Endothelial cell (in vitro differentiated cells): Measurements from ENCODE around the gene ZNF536. TPM values are rescaled to one million over a fixed set of nuclear protein-coding genes. Genes with fewer than 3 reads are reported as not detected.

ENCODE experiments used
- DNase-seq: peaks from one replicate; pipeline ENCODE4 v3.0.0; 2021; ENCODE audit warnings: low spot score
- H3K27ac Mint-ChIP-seq: one replicate; pipeline ENCODE4 v1.8.0; 2021; ENCODE audit warnings: mixed read lengths, inconsistent platforms; ENCODE audit not compliant: unreplicated experiment
- H3K27me3 Mint-ChIP-seq: one replicate; pipeline ENCODE4 v1.8.0; 2021; ENCODE audit warnings: mild to moderate bottlenecking, moderate library complexity, mixed read lengths, inconsistent platforms; ENCODE audit not compliant: unreplicated experiment
- H3K36me3 Mint-ChIP-seq: one replicate; pipeline ENCODE4 v1.8.0; 2021; ENCODE audit warnings: mild to moderate bottlenecking, low read depth, mixed read lengths, inconsistent platforms; ENCODE audit not compliant: unreplicated experiment
- H3K4me1 Mint-ChIP-seq: one replicate; pipeline ENCODE4 v1.8.0; 2021; ENCODE audit warnings: mild to moderate bottlenecking, mixed read lengths, inconsistent platforms; ENCODE audit not compliant: unreplicated experiment
- H3K4me3 Mint-ChIP-seq: one replicate; pipeline ENCODE4 v1.8.0; 2021; ENCODE audit warnings: mild to moderate bottlenecking, mixed read lengths, inconsistent platforms; ENCODE audit not compliant: unreplicated experiment
- H3K9me3 Mint-ChIP-seq: one replicate; pipeline ENCODE4 v1.8.0; 2021; ENCODE audit warnings: mixed read lengths, inconsistent platforms; ENCODE audit not compliant: unreplicated experiment
- CTCF ChIP-seq: fragments of 200-600 bp; sonication (generic); IDR thresholded peaks from one replicate; pipeline ENCODE4 v1.5.0; 2021; ENCODE audit warnings: antibody characterized with exemption; ENCODE audit not compliant: unreplicated experiment
- total RNA-seq: library from RNA; stranded (reverse); fragmentation: NEBNext Ultra II Directional; extraction: Animal tissue kit (Norgen Biotek cat#: 25700); gene quantifications from one replicate; pipeline ENCODE4 v1.2.1, GENCODE V29; 2021; ENCODE audit not compliant: unreplicated experiment

ZNF536 gene
- total RNA-seq, 1 donor from 2014 or later = 0.33 TPM

- H3K36me3 Mint-ChIP-seq = no peaks in the 10 kb centered on the region
- H3K4me1 Mint-ChIP-seq = no peaks in the 10 kb centered on the region
- no peak overlapping the region for H3K27ac Mint-ChIP-seq
- no peaks in the 10 kb centered on the region for H3K9me3 Mint-ChIP-seq
- peak; percentile 24 for DNase-seq
- H3K4me3 Mint-ChIP-seq = no peak overlapping the region
- TF ChIP-seq CTCF = no peak
- H3K27me3 Mint-ChIP-seq = peaks cover 2% of the 10 kb centered on the region
Observed at GRCh38 chr19:30498707-30499106, 126.5 kb downstream of the ZNF536 start.

- Mint-ChIP-seq H3K4me3 (no peak overlapping the region), H3K9me3 (no peaks in the 10 kb centered on the region), H3K27me3 (peaks cover 2% of the 10 kb centered on the region), H3K36me3 (no peaks in the 10 kb centered on the region), H3K4me1 (no peaks in the 10 kb centered on the region), H3K27ac (no peak overlapping the region)
- TF ChIP-seq CTCF = no peak
- no peak for DNase-seq
Observed at GRCh38 chr19:30504272-30504671, 132.1 kb downstream of the ZNF536 start.

GRCh38 chr19:30512176-30513081 lies 140.2 kb downstream of the ZNF536 start:
- TF ChIP-seq CTCF = no peak
- DNase-seq = no peak
- Mint-ChIP-seq H3K36me3 (no peaks in the 10 kb centered on the region), H3K27ac (no peak overlapping the region), H3K27me3 (peaks cover under 1% of the 10 kb centered on the region), H3K4me1 (no peaks in the 10 kb centered on the region), H3K4me3 (no peak overlapping the region), H3K9me3 (no peaks in the 10 kb centered on the region)

- TF ChIP-seq CTCF = no peak
- Mint-ChIP-seq H3K27me3 (no peaks in the 10 kb centered on the region), H3K4me3 (no peak overlapping the region), H3K27ac (no peak overlapping the region), H3K9me3 (no peaks in the 10 kb centered on the region), H3K36me3 (no peaks in the 10 kb centered on the region), H3K4me1 (no peaks in the 10 kb centered on the region)
- DNase-seq = no peak
Observed at GRCh38 chr19:30513082-30513411, 140.9 kb downstream of the ZNF536 start.

- Mint-ChIP-seq H3K36me3 (no peaks in the 10 kb centered on the region), H3K4me3 (no peak overlapping the region), H3K27me3 (no peaks in the 10 kb centered on the region), H3K9me3 (no peaks in the 10 kb centered on the region), H3K4me1 (no peaks in the 10 kb centered on the region), H3K27ac (no peak overlapping the region)
- TF ChIP-seq CTCF = no peak
- DNase-seq = no peak
Observed at GRCh38 chr19:30516111-30516510, 143.9 kb downstream of the ZNF536 start.
